Vagina (tissue), 2 donors: ENCODE results near the gene FBLN1. TPM values are rescaled to one million over a fixed set of nuclear protein-coding genes. Genes with fewer than 3 reads are reported as not detected.
A peak's percentile ranks its signal among the peaks of the same experiment; 100 is the strongest.

Experiments used
- DNase-seq, 2 donors: peaks; one replicate each; pipeline ENCODE4 v3.0.0-alpha.2; 2017; ENCODE audit errors: extremely low spot score in 2 of 2
- H3K27ac ChIP-seq: fragments of 200-600 bp; sonication (generic); one replicate; pipeline ENCODE4 v1.5.1; 2019
- H3K27me3 ChIP-seq: fragments of 200-600 bp; sonication (generic); one replicate; pipeline ENCODE4 v1.5.1; 2019
- H3K36me3 ChIP-seq, 2 donors: fragments of 200-600 bp; sonication (generic); one replicate each; pipeline ENCODE4 v1.5.1; 2017 to 2019
- H3K4me1 ChIP-seq: fragments of 200-600 bp; sonication (generic); one replicate; pipeline ENCODE4 v1.5.1; 2019
- H3K4me3 ChIP-seq, 2 donors: fragments of 200-600 bp; sonication (generic); 1 replicate in 1 of 2; 2 replicates in 1 of 2; pipeline ENCODE4 v1.5.1; 2016 to 2019
- H3K9me3 ChIP-seq: fragments of 200-600 bp; sonication (generic); one replicate; pipeline ENCODE4 v1.5.1; 2019
- CTCF ChIP-seq, 3 experiments: fragments of 450-650 bp in 2 of 3; fragments of 200-600 bp in 1 of 3; sonication (generic) in 1 of 3; IDR thresholded peaks; one replicate each; pipeline ENCODE4 v1.5.1; 2017 to 2019; ENCODE audit warnings: antibody characterized with exemption in 3 of 3, mild to moderate bottlenecking in 2 of 3, moderate library complexity in 2 of 3
- POLR2A ChIP-seq, 2 donors: fragments of 450-650 bp; IDR thresholded peaks; one replicate each; pipeline ENCODE4 v1.6.1; 2017; ENCODE audit warnings: antibody characterized with exemption in 2 of 2, mild to moderate bottlenecking in 2 of 2, moderate library complexity in 2 of 2
- POLR2AphosphoS5 ChIP-seq, 2 donors: sonication (generic); formaldehyde crosslinking; IDR thresholded peaks; one replicate each; pipeline ENCODE4 v1.9.0; 2017; ENCODE audit warnings: antibody characterized with exemption in 2 of 2, mild to moderate bottlenecking in 2 of 2, low read depth in 1 of 2; ENCODE audit not compliant: insufficient read depth in 1 of 2
- intact Hi-C: fragments of 100-400 bp; cut with DNase I; formaldehyde crosslinking; loops from one replicate; pipeline ENCODE4 v1.15.1; 2023
- total RNA-seq: library from RNA; depleted of rRNA; stranded (reverse); fragments of >200 nt; gene quantifications from one replicate; pipeline ENCODE4 v1.2.3, GENCODE V29; 2016

The FBLN1 gene
- total RNA-seq, 1 donor from 2014 or later, result 1,019 TPM

- Histone ChIP-seq H3K27me3 (no peaks in the 10 kb centered on the region), H3K9me3 (no peaks in the 10 kb centered on the region), H3K4me1 (peaks cover 38% of the 10 kb centered on the region), H3K27ac (no peak overlapping the region), H3K4me3 (no peak overlapping the region), H3K36me3 (no peaks in the 10 kb centered on the region)
- DNase-seq, result no peak
- intact Hi-C loops, result no loop called here
- TF ChIP-seq POLR2A (IDR thresholded peaks at IDR 0.05) (no peak), CTCF (IDR thresholded peaks at IDR 0.05) (no peak), POLR2AphosphoS5 (IDR thresholded peaks at IDR 0.05; ENCODE audit: insufficient read depth in 1 of 2, low read depth in 1 of 2) (no peak)
These were observed 37.0 kb upstream of the FBLN1 start for GRCh38 chr22:45465633-45466032.

- Histone ChIP-seq H3K27me3 (no peaks in the 10 kb centered on the region), H3K27ac (peak overlapping the region; percentile 84), H3K9me3 (no peaks in the 10 kb centered on the region), H3K4me3 (no peak overlapping the region), H3K4me1 (peaks cover 50% of the 10 kb centered on the region), H3K36me3 (no peaks in the 10 kb centered on the region)
- TF ChIP-seq CTCF (IDR thresholded peaks at IDR 0.05) (no peak), POLR2A (IDR thresholded peaks at IDR 0.05) (no peak), POLR2AphosphoS5 (IDR thresholded peaks at IDR 0.05; ENCODE audit: insufficient read depth in 1 of 2, low read depth in 1 of 2) (no peak)
- DNase-seq, result no peak
- intact Hi-C loops, result no loop called here
These were observed 33.8 kb upstream of the FBLN1 start for GRCh38 chr22:45468872-45469271.

- peaks cover 56% of the 10 kb centered on the region for H3K4me1 ChIP-seq
- H3K4me3 ChIP-seq, result no peak overlapping the region
- no peaks in the 10 kb centered on the region for H3K9me3 ChIP-seq
- H3K27ac ChIP-seq, result peak overlapping the region; percentile 84
- intact Hi-C loops, result no loop called here
- TF ChIP-seq POLR2AphosphoS5 (IDR thresholded peaks at IDR 0.05; ENCODE audit: insufficient read depth in 1 of 2, low read depth in 1 of 2), result peak in 1 of 2 donors; percentile 34
- TF ChIP-seq CTCF (IDR thresholded peaks at IDR 0.05), result no peak
- DNase-seq, result no peak
- H3K27me3 ChIP-seq, result no peaks in the 10 kb centered on the region
- no peaks in the 10 kb centered on the region for H3K36me3 ChIP-seq
These were observed 33.2 kb upstream of the FBLN1 start for GRCh38 chr22:45469281-45470073.

- Histone ChIP-seq H3K9me3 (no peaks in the 10 kb centered on the region), H3K4me3 (no peak overlapping the region), H3K27me3 (no peaks in the 10 kb centered on the region), H3K36me3 (no peaks in the 10 kb centered on the region), H3K4me1 (peaks cover 69% of the 10 kb centered on the region), H3K27ac (peak overlapping the region; percentile 84)
- no peak for DNase-seq
- intact Hi-C loops, result no loop called here
- no peak for TF ChIP-seq POLR2AphosphoS5 (IDR thresholded peaks at IDR 0.05; ENCODE audit: insufficient read depth in 1 of 2, low read depth in 1 of 2)
These were observed 31.8 kb upstream of the FBLN1 start for GRCh38 chr22:45470871-45471270.

GRCh38 chr22:45472426-45472825, 30.3 kb upstream of the FBLN1 start:
- Histone ChIP-seq H3K27me3 (no peaks in the 10 kb centered on the region), H3K27ac (peak overlapping the region; percentile 84), H3K4me3 (no peak overlapping the region), H3K36me3 (no peaks in the 10 kb centered on the region), H3K4me1 (peaks cover 81% of the 10 kb centered on the region), H3K9me3 (no peaks in the 10 kb centered on the region)
- intact Hi-C loops, result no loop called here
- TF ChIP-seq POLR2A (IDR thresholded peaks at IDR 0.05) (no peak), CTCF (IDR thresholded peaks at IDR 0.05) (no peak), POLR2AphosphoS5 (IDR thresholded peaks at IDR 0.05; ENCODE audit: insufficient read depth in 1 of 2, low read depth in 1 of 2) (no peak)
- DNase-seq, result no peak
